Erythroblast (primary cell): ENCODE data around the gene UBE2D2.

Source experiments
- GATA1 ChIP-seq: IDR thresholded peaks from 2 replicates; pipeline ENCODE4 v1.6.1; 2011; ENCODE audit warnings: low read depth, mild to moderate bottlenecking, control low read depth, low read length, moderate library complexity
- POLR2A ChIP-seq: IDR thresholded peaks from 2 replicates; pipeline ENCODE4 v1.6.1; 2011; ENCODE audit warnings: mild to moderate bottlenecking, low read length

DNA sequence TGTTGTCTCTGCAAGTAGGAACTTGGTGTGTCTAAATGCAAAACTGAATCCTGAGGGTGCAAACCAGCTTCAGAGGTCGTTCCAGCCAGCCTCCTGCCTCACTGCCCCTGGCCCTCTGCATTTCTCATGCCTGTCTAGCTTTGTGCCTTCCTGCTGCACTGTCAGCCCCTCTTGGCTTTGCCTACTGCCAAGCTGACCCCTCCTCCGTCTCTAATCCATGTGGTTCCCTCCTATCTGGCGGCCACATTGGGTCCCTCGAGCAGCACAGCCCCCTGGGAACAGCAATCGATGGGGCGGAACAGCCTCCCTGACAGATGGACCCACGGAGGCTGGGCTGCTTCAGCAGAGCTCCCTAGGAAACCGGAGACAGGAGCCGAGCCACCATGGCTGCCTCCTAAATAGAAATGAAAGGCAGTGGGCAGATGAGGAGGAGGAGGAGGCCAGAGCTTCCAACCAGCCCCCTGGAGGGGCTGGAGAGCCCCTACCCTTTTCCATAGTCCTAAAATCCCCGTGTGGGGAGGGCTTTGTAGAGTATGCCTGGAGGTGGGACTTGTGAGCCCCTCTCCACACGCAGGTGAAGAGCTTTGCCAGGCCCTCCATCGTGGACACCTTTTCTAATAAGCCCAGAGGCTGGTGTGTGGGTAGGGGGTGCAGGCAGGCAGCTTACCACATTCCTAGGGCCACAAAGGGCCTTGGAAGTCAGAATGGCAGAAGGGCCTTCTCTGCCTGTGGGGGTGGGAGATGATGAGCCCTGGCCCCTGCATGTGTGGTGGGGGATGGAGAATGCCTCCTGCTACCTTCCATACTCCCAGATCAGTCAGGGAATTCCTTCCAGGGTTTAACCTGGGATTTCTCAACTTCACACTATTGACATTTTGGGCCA, 77.8 kb downstream of the UBE2D2 start:
- TF ChIP-seq POLR2A (no peak), GATA1 (no peak)
